Sigmoid colon (tissue), 7 donors: ENCODE data around the gene GSTA1. TPM values are rescaled to one million over a fixed set of nuclear protein-coding genes. Genes with fewer than 3 reads are reported as not detected.
"Not testable (repeated sequence)": the region's sequence is repeated elsewhere in the genome, so short reads cannot be mapped to it uniquely, and the experiment has no call there.

Source experiments
- DNase-seq: peaks from one replicate; pipeline ENCODE4 v3.0.0-alpha.2; 2019
- H3K27ac ChIP-seq, 4 donors: fragments of 200-600 bp; sonication (generic); one replicate each; pipeline ENCODE4 v1.5.1; 2016 to 2019; ENCODE audit warnings: mild to moderate bottlenecking in 1 of 4
- H3K27me3 ChIP-seq, 3 donors: fragments of 200-600 bp; sonication (generic); one replicate each; pipeline ENCODE4 v1.5.1; 2019; ENCODE audit warnings: mild to moderate bottlenecking in 1 of 3
- H3K36me3 ChIP-seq, 4 donors: fragments of 200-600 bp; sonication (generic); one replicate each; pipeline ENCODE4 v1.5.1; 2016 to 2019
- H3K4me1 ChIP-seq, 4 donors: fragments of 200-600 bp; sonication (generic); one replicate each; pipeline ENCODE4 v1.5.1; 2017 to 2019
- H3K4me3 ChIP-seq, 4 donors: fragments of 200-600 bp; sonication (generic); one replicate each; pipeline ENCODE4 v1.5.1; 2017 to 2019; ENCODE audit warnings: mild to moderate bottlenecking in 2 of 4, moderate library complexity in 1 of 4
- H3K9me3 ChIP-seq, 4 donors: fragments of 200-600 bp in 3 of 4; sonication (generic) in 3 of 4; one replicate each; pipeline versions ENCODE4 v1.5.1 to v1.6.1; 2013 to 2019
- CTCF ChIP-seq, 4 experiments: fragments of 450-650 bp in 3 of 4; fragments of 200-600 bp in 1 of 4; IDR thresholded peaks; one replicate each; pipeline ENCODE4 v1.5.1; 2016 to 2019; ENCODE audit warnings: antibody characterized with exemption in 4 of 4, mild to moderate bottlenecking in 3 of 4, moderate library complexity in 2 of 4
- EP300 ChIP-seq, 4 donors: sonication (generic); formaldehyde crosslinking; IDR thresholded peaks; one replicate each; pipeline ENCODE4 v1.6.1; 2017; ENCODE audit warnings: antibody characterized with exemption in 4 of 4
- POLR2A ChIP-seq, 2 donors: fragments of 450-650 bp; IDR thresholded peaks; one replicate each; pipeline ENCODE4 v1.6.1; 2016; ENCODE audit warnings: antibody characterized with exemption in 2 of 2, mild to moderate bottlenecking in 2 of 2, moderate library complexity in 2 of 2
- POLR2AphosphoS5 ChIP-seq, 4 donors: sonication (generic); formaldehyde crosslinking; IDR thresholded peaks; one replicate each; pipeline ENCODE4 v1.6.1; 2017; ENCODE audit warnings: antibody characterized with exemption in 4 of 4
- WGBS, 2 donors: extraction: QIAGEN DNeasy Blood & Tissue Kit; methylation state at CpG; one replicate each; pipeline ENCODE4 v1.1.7; 2013; 5-methylcytosine and 5-hydroxymethylcytosine counted together
- intact Hi-C: fragments of 100-400 bp; cut with DNase I; formaldehyde crosslinking; loops from one replicate; pipeline ENCODE4 v1.15.1; 2023
- polyA plus RNA-seq, 3 donors: library from polyadenylated mRNA; stranded (reverse); fragments of 200-250 nt; gene quantifications; one replicate each; pipeline ENCODE4 v1.2.3, GENCODE V29; 2013
- total RNA-seq, 4 donors: library from RNA; depleted of rRNA; stranded (reverse); fragments of >200 nt; gene quantifications; one replicate each; pipeline ENCODE4 v1.1.0, GENCODE V29; 2016
- donor health status: healthy with polysubstance abuse.
- donor health status: Bipolar disorder and iron deficiency.
- donor health status: healthy.

Gene GSTA1
- total and polyA plus RNA-seq, 7 donors, result 0.10 to 19.4 (median 15.6) TPM; not detected in 4

DNA sequence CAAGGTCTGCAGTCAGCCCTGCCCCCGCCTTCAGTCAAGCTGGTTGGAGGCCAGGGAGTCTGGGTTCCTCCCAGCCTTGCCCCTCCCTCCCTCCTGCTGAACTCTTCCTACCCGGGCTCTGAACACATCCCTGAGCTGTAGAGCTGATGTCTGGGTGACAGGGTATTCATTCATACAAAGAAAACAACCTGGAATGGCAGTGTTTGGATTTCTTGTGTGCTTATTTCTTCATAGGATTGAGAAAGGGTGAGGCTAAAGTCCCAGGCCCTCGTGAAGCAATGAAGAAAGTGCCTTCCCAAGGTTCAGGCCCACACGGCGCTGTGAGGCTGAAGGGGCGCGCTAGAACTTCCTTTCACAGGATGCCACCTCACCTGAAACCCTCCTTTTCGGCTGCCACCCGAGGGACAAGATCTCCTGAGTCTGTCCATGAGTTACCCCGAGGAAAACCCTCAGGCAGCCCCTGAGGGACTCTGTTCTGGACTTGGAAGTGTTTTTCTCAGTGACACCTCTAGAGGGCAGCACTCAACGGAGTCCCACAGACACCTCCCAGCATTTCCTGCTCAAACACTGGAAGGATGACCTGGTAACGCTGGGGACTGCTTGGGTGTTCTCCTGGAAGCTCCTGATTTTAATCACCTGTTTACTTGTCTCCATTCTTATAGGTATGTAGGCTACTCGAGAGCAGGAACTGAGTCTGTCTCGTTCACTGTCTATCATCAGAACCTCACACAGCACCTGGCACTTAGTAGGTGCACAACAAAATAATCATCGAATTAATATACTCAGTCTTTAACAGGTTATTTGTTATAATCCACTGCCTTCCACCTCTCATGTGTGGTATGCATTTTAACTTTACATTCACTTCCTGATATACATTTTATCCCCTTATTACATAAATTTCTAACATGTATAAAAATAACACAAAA is 11.8 kb upstream of the GSTA1 start:
- Histone ChIP-seq H3K27me3 (no peaks in the 10 kb centered on the region), H3K4me3 (no peak overlapping the region), H3K9me3 (no peaks in the 10 kb centered on the region), H3K36me3 (no peaks in the 10 kb centered on the region), H3K4me1 (no peaks in the 10 kb centered on the region), H3K27ac (no peak overlapping the region)
- DNase-seq, result peak; percentile 65
- intact Hi-C loops, result no loop called here
- 33 to 42% methylated on average over 15 of the region's 15 CpGs for WGBS, 2 donors
- TF ChIP-seq CTCF (IDR thresholded peaks at IDR 0.05) (peak in 2 of 4 experiments; percentile 11 to 46), POLR2A (IDR thresholded peaks at IDR 0.05) (no peak), POLR2AphosphoS5 (IDR thresholded peaks at IDR 0.05) (no peak), EP300 (IDR thresholded peaks at IDR 0.05) (no peak)

GRCh38 chr6:52814545-52814944 is 10.9 kb upstream of the GSTA1 start:
- DNase-seq, H3K27me3 ChIP-seq, H3K4me3 ChIP-seq, intact Hi-C loops, H3K9me3 ChIP-seq, H3K27ac ChIP-seq, H3K36me3 ChIP-seq, H3K4me1 ChIP-seq: not testable (repeated sequence)
- 62 to 94% methylated on average over 3 of the region's 3 CpGs for WGBS, 2 donors

DNA sequence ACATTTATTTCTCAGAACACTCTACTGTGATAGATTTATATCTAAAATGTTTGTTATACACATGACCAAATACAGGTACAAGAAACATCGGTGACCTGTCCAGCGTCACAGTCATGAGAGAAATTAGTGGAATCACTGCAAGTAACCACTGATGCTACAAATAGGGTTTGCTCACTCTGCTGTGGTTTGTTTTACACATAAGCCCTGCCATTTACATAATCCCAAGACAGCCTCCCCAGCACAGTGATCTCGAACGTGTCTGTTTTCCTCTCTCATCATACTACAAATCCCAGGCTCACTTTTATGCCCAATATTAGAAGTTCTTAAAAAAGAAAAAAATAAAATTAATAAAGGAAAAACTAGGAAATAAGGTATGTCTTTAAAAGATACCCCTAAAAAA is 6.2 kb upstream of the GSTA1 start:
- H3K27me3 ChIP-seq, H3K4me3 ChIP-seq, H3K4me1 ChIP-seq, H3K9me3 ChIP-seq, H3K27ac ChIP-seq, H3K36me3 ChIP-seq, intact Hi-C loops, DNase-seq: not testable (repeated sequence)
- WGBS, 2 donors, result 86 to 92% methylated on average over 4 of the region's 4 CpGs

DNA sequence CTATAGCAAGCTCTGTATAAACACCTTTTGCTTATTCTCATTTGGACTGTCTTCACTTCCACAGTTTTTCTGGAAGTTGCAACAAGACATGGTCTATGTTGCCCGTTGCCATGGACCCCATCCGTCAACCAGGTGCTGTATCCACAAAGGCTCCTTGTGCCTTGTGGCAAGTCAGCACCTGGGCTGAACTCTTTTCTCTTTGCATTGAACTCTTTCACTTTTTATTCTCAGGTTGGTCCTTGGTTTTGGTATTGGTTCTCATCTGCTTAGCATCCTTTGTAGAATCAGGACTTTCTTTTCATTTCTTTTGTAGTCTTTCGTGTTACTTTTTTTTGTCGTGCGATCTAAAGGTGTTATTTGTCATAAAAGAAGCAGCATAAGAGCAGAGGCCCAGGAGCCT is 5.0 kb upstream of the GSTA1 start:
- H3K4me1 ChIP-seq, result no peaks in the 10 kb centered on the region
- H3K27me3 ChIP-seq, result no peaks in the 10 kb centered on the region
- no peaks in the 10 kb centered on the region for H3K36me3 ChIP-seq
- intact Hi-C loops, result no loop called here
- TF ChIP-seq EP300 (IDR thresholded peaks at IDR 0.05), result no peak
- TF ChIP-seq POLR2A (IDR thresholded peaks at IDR 0.05), result no peak
- TF ChIP-seq POLR2AphosphoS5 (IDR thresholded peaks at IDR 0.05), result no peak
- TF ChIP-seq CTCF (IDR thresholded peaks at IDR 0.05), result no peak
- no peak for DNase-seq
- WGBS, 2 donors, result 95% methylated on average over 5 of the region's 5 CpGs
- H3K9me3 ChIP-seq, result no peaks in the 10 kb centered on the region
- H3K27ac ChIP-seq, result no peak overlapping the region
- H3K4me3 ChIP-seq, result no peak overlapping the region

DNA sequence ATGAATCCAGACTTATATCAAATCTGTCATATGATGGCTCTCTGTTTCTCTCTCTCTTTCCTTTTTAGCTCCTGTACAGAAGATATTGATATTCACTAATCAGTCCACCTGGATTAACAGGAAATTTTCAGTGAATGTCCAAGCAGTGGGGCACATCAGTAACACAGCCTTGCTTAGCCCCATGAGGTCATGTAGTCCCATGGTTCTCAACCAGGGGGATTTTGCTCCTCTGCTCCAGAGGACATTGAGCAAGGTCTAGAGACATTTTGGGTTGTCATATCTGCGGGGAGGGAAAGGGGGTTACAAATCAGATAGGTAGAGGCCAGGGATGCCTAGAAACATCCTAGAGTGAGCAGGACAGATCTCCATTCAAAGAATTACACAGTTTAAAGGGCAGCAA is 810 bp downstream of the GSTA1 start:
- H3K27ac ChIP-seq, result no peak overlapping the region
- intact Hi-C loops, result no loop called here
- no peak for DNase-seq
- H3K4me1 ChIP-seq, result no peaks in the 10 kb centered on the region
- H3K27me3 ChIP-seq, result no peaks in the 10 kb centered on the region
- no peaks in the 10 kb centered on the region for H3K36me3 ChIP-seq
- no peak overlapping the region for H3K4me3 ChIP-seq
- TF ChIP-seq CTCF (IDR thresholded peaks at IDR 0.05) (no peak), EP300 (IDR thresholded peaks at IDR 0.05) (no peak), POLR2A (IDR thresholded peaks at IDR 0.05) (no peak), POLR2AphosphoS5 (IDR thresholded peaks at IDR 0.05) (no peak)
- H3K9me3 ChIP-seq, result no peaks in the 10 kb centered on the region
- 92 to 93% methylated on average over 1 of the region's 1 CpG for WGBS, 2 donors
